ENCODE results near the gene ZDHHC8. TPM values are rescaled to one million over a fixed set of nuclear protein-coding genes. Genes with fewer than 3 reads are reported as not detected.

Gene ZDHHC8
- total and polyA plus RNA-seq, 2 donors (not counting 3 experiments of a cell fraction or from before 2014, with no cell fraction given) = 49.8 to 131 TPM

- no peak for TF ChIP-seq FOS (IDR thresholded peaks at IDR 0.05; ENCODE audit: borderline replicate concordance, insufficient read depth, low read length)
- no peak for TF ChIP-seq GATA2 (IDR thresholded peaks at IDR 0.05; ENCODE audit: insufficient read depth, insufficient read length, low read depth, low read length)
- no peak for TF ChIP-seq POLR2AphosphoS5 (IDR thresholded peaks at IDR 0.05; ENCODE audit: insufficient read depth, low read depth, low read length)
- no peak for TF ChIP-seq POLR2A (IDR thresholded peaks at IDR 0.05; ENCODE audit: low read depth, low read length)
- no peak for TF ChIP-seq MYC (IDR thresholded peaks at IDR 0.05; ENCODE audit: low read depth, low read length)
- no peak for TF ChIP-seq EZH2 (IDR thresholded peaks at IDR 0.05; ENCODE audit: borderline replicate concordance, low read depth, low read length, severe bottlenecking)
- TF ChIP-seq JUN (IDR thresholded peaks at IDR 0.05; ENCODE audit: borderline replicate concordance, insufficient read depth, insufficient read length, low read depth) = no peak
- no peak for TF ChIP-seq CTCF (IDR thresholded peaks at IDR 0.05; ENCODE audit: extremely low read depth in 1 of 2, insufficient read depth in 1 of 2, low read depth in 1 of 2, low read length in 2 of 2)
- no peak for TF ChIP-seq MAX (IDR thresholded peaks at IDR 0.05; ENCODE audit: insufficient read depth, insufficient read length)
- no peaks in the 10 kb centered on the region for H3K9me1 ChIP-seq (replicated peaks; ENCODE audit: control insufficient read depth, extremely low read depth, insufficient read depth, low read length)
- H3K27ac ChIP-seq (ENCODE audit: insufficient read depth, low read depth, low read length) = no peak overlapping the region
- BruUV-seq (replicated peaks) = no TSS peak
- no peaks in the 10 kb centered on the region for H3K9me3 ChIP-seq (replicated peaks; ENCODE audit: control insufficient read depth, insufficient read depth, low read length)
- intact Hi-C loops (cut with micrococcal nuclease) = no loop called here
- H3K4me2 ChIP-seq (ENCODE audit: insufficient read depth, low read length) = no peak overlapping the region
- H3K36me3 ChIP-seq (ENCODE audit: control insufficient read depth in 2 of 2, extremely low read depth in 1 of 2, insufficient read depth in 2 of 2, low read length in 2 of 2) = no peaks in the 10 kb centered on the region
- ChIA-PET POLR2A (no interaction called here), CTCF (no interaction called here)
- DNase-seq (ENCODE audit: low read depth, low spot score) (no peak), FAIRE-seq (no peak)
- H4K20me1 ChIP-seq (replicated peaks; ENCODE audit: control insufficient read depth, extremely low read depth, insufficient read depth, low read length) = no peaks in the 10 kb centered on the region
- no peaks in the 10 kb centered on the region for H3K27me3 ChIP-seq (ENCODE audit: control insufficient read depth in 2 of 2, insufficient read depth in 2 of 2, low read length in 2 of 2)
- no peak overlapping the region for H3K4me3 ChIP-seq (replicated peaks in 1 of 3; ENCODE audit: insufficient read depth in 1 of 3, low read depth in 1 of 3, low read length in 3 of 3)
- H2AFZ ChIP-seq (ENCODE audit: low read depth, low read length) = no peak overlapping the region
- no peaks in the 10 kb centered on the region for H3K79me2 ChIP-seq (ENCODE audit: control insufficient read depth, insufficient read depth, low read length)
- H3K4me1 ChIP-seq (ENCODE audit: control insufficient read depth, extremely low read depth, insufficient read depth, low read length) = no peaks in the 10 kb centered on the region
- H3K9ac ChIP-seq (replicated peaks; ENCODE audit: extremely low read depth, insufficient read depth, low read length) = no peak overlapping the region
- dilution Hi-C loops (cut with MboI; ENCODE audit: extremely low pct_ligation_motif_present, low sequenced_read_pairs) = no loop called here
Measured at GRCh38 chr22:20185750-20186149, 54.1 kb downstream of the ZDHHC8 start.
